G401 (cell line): ENCODE data around the gene SVBP. TPM values are rescaled to one million over a fixed set of nuclear protein-coding genes. Genes with fewer than 3 reads are reported as not detected.

Experiments
- DNase-seq: peaks from one replicate; pipeline ENCODE4 v3.0.0-alpha.2; 2015; ENCODE audit warnings: low spot score
- in situ Hi-C: cut with HindIII; loops from 2 replicates; pipeline ENCODE4 v1.10.0; 2016; ENCODE audit warnings: low sequenced_read_pairs, mixed read lengths
- total RNA-seq: library from RNA; depleted of rRNA; stranded (reverse); fragments of >200 nt; shearing (Covaris generic); gene quantifications from 2 replicates; pipeline ENCODE4 v1.2.3, GENCODE V29; 2014; rRNA removed

SVBP gene
- total RNA-seq, 1 experiment from 2014 or later = 20.8 TPM

GRCh38 chr1:42768172-42768571, 49.0 kb downstream of the SVBP start:
- no peak for DNase-seq

GRCh38 chr1:42767510-42768000, 49.6 kb downstream of the SVBP start:
- in situ Hi-C loops = no loop called here
- no peak for DNase-seq

More at GRCh38 chr1:42768172-42768571, 49.0 kb downstream of the SVBP start:
- in situ Hi-C loops = no loop called here

- DNase-seq = peak; percentile 100
- in situ Hi-C loops = no loop called here
Observed at GRCh38 chr1:42766741-42767509, 50.3 kb downstream of the SVBP start, which contains the start of the genes C1orf50 and P3H1. C1orf50 (plus strand) TSS chr1:42767249; CDS start chr1:42767312, 63 bp downstream. P3H1 (minus strand) TSS chr1:42767028; CDS start chr1:42766971, 57 bp downstream.

GRCh38 chr1:42765832-42766740, 51.1 kb downstream of the SVBP start:
- in situ Hi-C loops = no loop called here
- DNase-seq = peak; percentile 49

- in situ Hi-C loops = no loop called here
- peak; percentile 16 for DNase-seq
Observed at GRCh38 chr1:42765269-42765668, 51.9 kb downstream of the SVBP start.

GRCh38 chr1:42762269-42762668, 54.9 kb downstream of the SVBP start:
- in situ Hi-C loops = no loop called here

GRCh38 chr1:42761567-42761966, 55.6 kb downstream of the SVBP start:
- in situ Hi-C loops = no loop called here

More at GRCh38 chr1:42762269-42762668, 54.9 kb downstream of the SVBP start:
- DNase-seq = no peak

GRCh38 chr1:42759114-42759513, 58.1 kb downstream of the SVBP start:
- in situ Hi-C loops = no loop called here
- no peak for DNase-seq

More at GRCh38 chr1:42761567-42761966, 55.6 kb downstream of the SVBP start:
- no peak for DNase-seq

GRCh38 chr1:42758641-42759040, 58.6 kb downstream of the SVBP start:
- in situ Hi-C loops = no loop called here
- no peak for DNase-seq

GRCh38 chr1:42757892-42758275, 59.3 kb downstream of the SVBP start:
- in situ Hi-C loops = no loop called here
- DNase-seq = no peak

Other genes with a start within 250 kb of the SVBP start
- gene PPIH, start 159.0 kb downstream of the SVBP start, total RNA-seq = 86.2 and 87.9 TPM in 2 replicates
- 1,196 and 1,492 TPM in 2 replicates for gene YBX1, start 135.0 kb downstream of the SVBP start, total RNA-seq
- 0.03 TPM in 1 of 2 replicates, not detected in the other for gene CLDN19, start 77.2 kb downstream of the SVBP start, total RNA-seq
- gene P3H1, start 50.4 kb downstream of the SVBP start, total RNA-seq = 27.2 and 32.5 TPM in 2 replicates
- gene C1orf50, start 50.1 kb downstream of the SVBP start, total RNA-seq = 4.7 and 9.2 TPM in 2 replicates
- gene TMEM269, start 32.4 kb downstream of the SVBP start, total RNA-seq = 0.80 TPM in 1 of 2 replicates, not detected in the other
- 5.3 and 8.1 TPM in 2 replicates for gene ERMAP, start 275 bp downstream of the SVBP start, total RNA-seq
- 23.9 and 24.4 TPM in 2 replicates for gene ZNF691, start 29.2 kb upstream of the SVBP start, total RNA-seq
- gene SLC2A1, start 141.5 kb upstream of the SVBP start, total RNA-seq = 51.9 and 70.1 TPM in 2 replicates